Tibial nerve (tissue), 4 donors: Measurements from ENCODE around the gene UNG. TPM values are rescaled to one million over a fixed set of nuclear protein-coding genes. Genes with fewer than 3 reads are reported as not detected.
"Not testable (repeated sequence)": the region's sequence is repeated elsewhere in the genome, so short reads cannot be mapped to it uniquely, and the experiment has no call there.

ENCODE experiments used
- DNase-seq, 2 donors: peaks; one replicate each; pipeline ENCODE4 v3.0.0-alpha.2; 2019; ENCODE audit warnings: low spot score in 2 of 2
- H3K27ac ChIP-seq, 4 donors: fragments of 200-600 bp; sonication (generic) in 3 of 4; one replicate each; pipeline ENCODE4 v1.5.1; 2017 to 2019; ENCODE audit warnings: mild to moderate bottlenecking in 1 of 4
- H3K27me3 ChIP-seq, 2 donors: fragments of 200-600 bp; sonication (generic) in 1 of 2; one replicate each; pipeline versions ENCODE4 v1.5.1 to v1.6.0; 2017 to 2019
- H3K36me3 ChIP-seq, 3 donors: fragments of 200-600 bp; sonication (generic); one replicate each; pipeline ENCODE4 v1.5.1; 2018 to 2019
- H3K4me1 ChIP-seq, 4 donors: fragments of 200-600 bp; sonication (generic) in 3 of 4; one replicate each; pipeline ENCODE4 v1.5.1; 2017 to 2019
- H3K4me3 ChIP-seq, 4 donors: fragments of 200-600 bp; sonication (generic) in 3 of 4; one replicate each; pipeline ENCODE4 v1.5.1; 2017 to 2019; ENCODE audit warnings: mild to moderate bottlenecking in 1 of 4, moderate library complexity in 1 of 4
- H3K9me3 ChIP-seq, 4 donors: fragments of 200-600 bp; sonication (generic) in 3 of 4; one replicate each; pipeline ENCODE4 v1.5.1; 2017 to 2019
- EP300 ChIP-seq, 2 donors: sonication (generic); formaldehyde crosslinking; IDR thresholded peaks; one replicate each; pipeline ENCODE4 v1.6.1; 2017; ENCODE audit warnings: antibody characterized with exemption in 2 of 2, mild to moderate bottlenecking in 1 of 2
- POLR2A ChIP-seq, 2 donors: fragments of 450-650 bp; IDR thresholded peaks; one replicate each; pipeline ENCODE4 v1.6.1; 2017; ENCODE audit warnings: antibody characterized with exemption in 2 of 2, mild to moderate bottlenecking in 2 of 2, moderate library complexity in 2 of 2
- WGBS, 2 donors: methylation state at CpG; one replicate each; pipeline ENCODE4 v1.1.5; 2018; 5-methylcytosine and 5-hydroxymethylcytosine counted together
- total RNA-seq, 4 donors: library from RNA; depleted of rRNA; stranded (reverse); fragments of >200 nt; gene quantifications; one replicate each; pipeline ENCODE4 v1.1.0, GENCODE V29; 2016
- TF ChIP-seq, protein P1 (sequence below), 5 experiments: fragments of 200-600 bp in 3 of 5; fragments of 450-650 bp in 2 of 5; sonication (generic) in 3 of 5; IDR thresholded peaks; one replicate each; pipeline ENCODE4 v1.5.1; 2016 to 2019; ENCODE audit warnings: antibody characterized with exemption in 5 of 5, mild to moderate bottlenecking in 3 of 5, moderate library complexity in 2 of 5

UNG gene
- total RNA-seq, 4 donors from 2014 or later = 17.4 to 26.9 (median 21.3) TPM

DNA sequence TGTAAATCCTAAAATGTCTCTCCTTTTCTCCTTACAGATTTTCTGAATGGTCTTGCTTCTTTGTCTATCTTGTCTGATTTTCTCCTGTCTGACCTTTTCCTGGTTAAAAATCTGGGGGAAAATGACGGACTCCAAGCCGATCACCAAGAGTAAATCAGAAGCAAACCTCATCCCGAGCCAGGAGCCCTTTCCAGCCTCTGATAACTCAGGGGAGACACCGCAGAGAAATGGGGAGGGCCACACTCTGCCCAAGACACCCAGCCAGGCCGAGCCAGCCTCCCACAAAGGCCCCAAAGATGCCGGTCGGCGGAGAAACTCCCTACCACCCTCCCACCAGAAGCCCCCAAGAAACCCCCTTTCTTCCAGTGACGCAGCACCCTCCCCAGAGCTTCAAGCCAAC lies 42.0 kb downstream of the UNG start:
- H3K27ac ChIP-seq = peak overlapping the region in 3 of 4 donors; percentile 17 to 46 (median 32)
- no peak overlapping the region for H3K4me3 ChIP-seq
- H3K4me1 ChIP-seq = peaks cover 0 to 53% (median 12%) of the 10 kb centered on the region in 4 donors
- H3K27me3 ChIP-seq = no peaks in the 10 kb centered on the region
- WGBS, 2 donors = 94 to 97% methylated on average over 9 of the region's 9 CpGs
- peaks cover 0 to 6% (median 3%) of the 10 kb centered on the region in 4 donors for H3K9me3 ChIP-seq
- no peak for DNase-seq
- H3K36me3 ChIP-seq = peaks cover 0 to 25% (median 0%) of the 10 kb centered on the region in 3 donors
- TF ChIP-seq EP300 (IDR thresholded peaks at IDR 0.05) (no peak), POLR2A (IDR thresholded peaks at IDR 0.05) (no peak)

DNA sequence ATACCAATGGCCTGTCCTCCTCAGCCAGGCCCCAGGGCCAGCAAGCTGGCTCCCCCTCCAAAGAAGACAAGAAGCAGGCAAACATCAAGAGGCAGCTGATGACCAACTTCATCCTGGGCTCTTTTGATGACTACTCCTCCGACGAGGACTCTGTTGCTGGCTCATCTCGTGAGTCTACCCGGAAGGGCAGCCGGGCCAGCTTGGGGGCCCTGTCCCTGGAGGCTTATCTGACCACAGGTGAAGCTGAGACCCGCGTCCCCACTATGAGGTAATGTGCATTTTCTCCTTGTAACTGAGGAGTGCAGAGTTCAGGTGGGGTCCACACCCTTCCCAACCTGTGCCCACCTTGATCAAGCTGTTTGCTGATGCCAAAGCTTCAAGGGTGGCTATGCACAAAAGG lies 42.4 kb downstream of the UNG start:
- no peak overlapping the region for H3K4me3 ChIP-seq
- H3K9me3 ChIP-seq = peaks cover 0 to 6% (median 3%) of the 10 kb centered on the region in 4 donors
- H3K27ac ChIP-seq = peak overlapping the region in 2 of 4 donors; percentile 32 to 46
- no peaks in the 10 kb centered on the region for H3K27me3 ChIP-seq
- peaks cover 0 to 25% (median 0%) of the 10 kb centered on the region in 3 donors for H3K36me3 ChIP-seq
- no peak for DNase-seq
- 74 to 77% methylated on average over 7 of the region's 7 CpGs for WGBS, 2 donors
- H3K4me1 ChIP-seq = peaks cover 0 to 50% (median 8%) of the 10 kb centered on the region in 4 donors
- TF ChIP-seq POLR2A (IDR thresholded peaks at IDR 0.05) (no peak), EP300 (IDR thresholded peaks at IDR 0.05) (no peak)
- TF ChIP-seq, protein P1, sequence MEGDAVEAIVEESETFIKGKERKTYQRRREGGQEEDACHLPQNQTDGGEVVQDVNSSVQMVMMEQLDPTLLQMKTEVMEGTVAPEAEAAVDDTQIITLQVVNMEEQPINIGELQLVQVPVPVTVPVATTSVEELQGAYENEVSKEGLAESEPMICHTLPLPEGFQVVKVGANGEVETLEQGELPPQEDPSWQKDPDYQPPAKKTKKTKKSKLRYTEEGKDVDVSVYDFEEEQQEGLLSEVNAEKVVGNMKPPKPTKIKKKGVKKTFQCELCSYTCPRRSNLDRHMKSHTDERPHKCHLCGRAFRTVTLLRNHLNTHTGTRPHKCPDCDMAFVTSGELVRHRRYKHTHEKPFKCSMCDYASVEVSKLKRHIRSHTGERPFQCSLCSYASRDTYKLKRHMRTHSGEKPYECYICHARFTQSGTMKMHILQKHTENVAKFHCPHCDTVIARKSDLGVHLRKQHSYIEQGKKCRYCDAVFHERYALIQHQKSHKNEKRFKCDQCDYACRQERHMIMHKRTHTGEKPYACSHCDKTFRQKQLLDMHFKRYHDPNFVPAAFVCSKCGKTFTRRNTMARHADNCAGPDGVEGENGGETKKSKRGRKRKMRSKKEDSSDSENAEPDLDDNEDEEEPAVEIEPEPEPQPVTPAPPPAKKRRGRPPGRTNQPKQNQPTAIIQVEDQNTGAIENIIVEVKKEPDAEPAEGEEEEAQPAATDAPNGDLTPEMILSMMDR (IDR thresholded peaks at IDR 0.05) = no peak

DNA sequence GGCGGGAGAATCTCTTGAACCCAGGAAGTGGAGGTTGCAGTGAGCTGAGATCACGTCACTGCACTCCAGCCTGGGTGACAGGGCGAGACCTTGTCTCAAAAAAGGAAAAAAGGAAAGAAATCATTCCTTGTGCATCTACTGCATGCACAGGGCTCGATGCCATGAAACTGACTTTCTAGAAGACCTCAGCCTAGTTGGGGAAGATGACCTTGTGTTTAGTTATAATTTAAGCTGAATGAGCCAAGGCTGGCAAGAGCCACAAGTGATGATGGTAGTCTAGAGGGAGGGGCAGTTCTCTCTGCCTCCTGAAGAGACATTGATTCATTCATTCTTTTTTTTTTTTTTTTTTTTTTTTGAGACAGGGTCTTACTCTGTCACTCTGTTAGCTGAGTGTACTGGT lies 43.2 kb downstream of the UNG start:
- DNase-seq = no peak
- Histone ChIP-seq H3K27ac (peak overlapping the region in 1 of 4 donors; percentile 46), H3K9me3 (peaks cover 0 to 6% (median 3%) of the 10 kb centered on the region in 4 donors), H3K4me1 (peaks cover 0 to 55% (median 7%) of the 10 kb centered on the region in 4 donors), H3K4me3 (no peak overlapping the region), H3K36me3 (peaks cover 0 to 25% (median 0%) of the 10 kb centered on the region in 3 donors), H3K27me3 (no peaks in the 10 kb centered on the region)
- TF ChIP-seq, protein P1 (IDR thresholded peaks at IDR 0.05) = no peak
- TF ChIP-seq EP300 (IDR thresholded peaks at IDR 0.05) (no peak), POLR2A (IDR thresholded peaks at IDR 0.05) (no peak)
- 84% methylated on average over 4 of the region's 4 CpGs for WGBS, 2 donors

DNA sequence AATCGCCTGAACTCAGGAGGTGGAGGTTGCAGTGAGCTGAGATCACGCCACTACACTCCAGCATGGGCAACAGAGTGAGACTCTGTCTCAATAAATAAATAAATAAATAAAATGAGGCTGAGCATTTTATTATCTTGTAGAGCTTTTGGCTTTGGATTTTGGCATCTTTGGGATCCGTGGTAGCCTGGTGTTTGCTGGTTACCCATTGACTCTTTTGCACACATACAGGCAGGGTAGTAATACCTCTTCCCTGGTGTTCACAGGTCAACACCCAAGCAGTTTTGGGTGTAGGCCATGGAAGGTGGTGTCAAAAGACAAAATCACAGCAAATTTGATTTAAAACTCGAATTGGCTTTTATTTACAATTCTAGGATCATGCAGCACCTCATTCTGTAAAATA lies 46.8 kb downstream of the UNG start:
- peaks cover 0 to 25% (median 0%) of the 10 kb centered on the region in 3 donors for H3K36me3 ChIP-seq
- no peak overlapping the region for H3K4me3 ChIP-seq
- no peaks in the 10 kb centered on the region for H3K9me3 ChIP-seq
- TF ChIP-seq, protein P1 (IDR thresholded peaks at IDR 0.05) = no peak
- TF ChIP-seq POLR2A (IDR thresholded peaks at IDR 0.05) (no peak), EP300 (IDR thresholded peaks at IDR 0.05) (no peak)
- no peak for DNase-seq
- 52 to 54% methylated on average over 4 of the region's 4 CpGs for WGBS, 2 donors
- no peaks in the 10 kb centered on the region for H3K27me3 ChIP-seq
- H3K4me1 ChIP-seq = peaks cover 0 to 59% (median 6%) of the 10 kb centered on the region in 4 donors
- H3K27ac ChIP-seq = peak overlapping the region in 1 of 4 donors; percentile 37

DNA sequence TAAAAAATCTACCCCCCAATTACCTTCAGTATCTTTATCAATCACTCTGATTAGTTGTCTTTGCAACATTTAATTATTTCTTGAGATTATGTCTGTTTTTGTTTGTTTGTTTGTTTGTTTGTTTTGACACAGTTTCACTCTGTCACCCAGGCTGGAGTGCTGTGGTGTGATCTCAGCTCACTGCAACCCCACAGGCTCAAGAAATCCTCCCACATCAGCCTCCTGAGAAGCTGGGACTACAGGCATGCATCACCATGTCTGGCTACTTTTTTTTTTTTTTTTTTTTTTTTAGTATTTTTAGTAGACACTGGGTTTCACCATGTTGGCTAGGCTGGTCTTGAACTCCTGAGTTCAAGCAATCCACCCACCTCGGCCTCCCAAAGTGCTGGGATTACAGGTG lies 49.7 kb downstream of the UNG start:
- WGBS, 2 donors = 100% methylated on average over 1 of the region's 1 CpG
- H3K4me3 ChIP-seq, DNase-seq, H3K9me3 ChIP-seq, H3K36me3 ChIP-seq, H3K27me3 ChIP-seq: not testable (repeated sequence)
- Histone ChIP-seq H3K27ac (peak overlapping the region in 3 of 4 donors; percentile 28 to 76 (median 44)), H3K4me1 (peaks cover 0 to 56% (median 6%) of the 10 kb centered on the region in 4 donors)

DNA sequence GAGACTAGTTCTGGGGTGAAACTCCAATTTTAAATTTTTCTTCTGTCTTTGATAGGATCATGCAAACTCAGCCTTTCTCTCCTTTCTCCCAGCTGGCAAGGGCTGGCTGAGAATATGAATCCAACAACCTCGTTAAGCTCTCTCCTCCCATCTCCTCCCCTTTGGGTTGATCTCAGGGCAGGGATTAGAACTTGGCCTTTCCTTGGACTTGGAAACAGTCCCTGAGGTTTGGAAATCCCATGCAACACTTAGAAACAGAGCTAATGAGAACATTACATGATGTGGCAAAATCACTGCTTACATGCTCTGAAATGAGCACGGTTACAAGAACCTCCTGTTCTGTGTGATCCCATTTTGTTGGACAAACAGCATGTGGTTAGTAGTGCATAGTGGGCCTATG lies 50.6 kb downstream of the UNG start:
- H3K4me3 ChIP-seq = no peak overlapping the region
- H3K27ac ChIP-seq = peak overlapping the region in 3 of 4 donors; percentile 34 to 84 (median 54)
- no peaks in the 10 kb centered on the region for H3K27me3 ChIP-seq
- peak in 1 of 2 donors; percentile 82 for DNase-seq
- H3K4me1 ChIP-seq = peaks cover 0 to 48% (median 2%) of the 10 kb centered on the region in 4 donors
- H3K36me3 ChIP-seq = peaks cover 0 to 6% (median 0%) of the 10 kb centered on the region in 3 donors
- TF ChIP-seq EP300 (IDR thresholded peaks at IDR 0.05) = peak; percentile 36 to 96
- TF ChIP-seq, protein P1 (IDR thresholded peaks at IDR 0.05) = no peak
- TF ChIP-seq POLR2A (IDR thresholded peaks at IDR 0.05) = peak in 1 of 2 donors; percentile 18
- 32 to 41% methylated on average over 2 of the region's 2 CpGs for WGBS, 2 donors
- no peaks in the 10 kb centered on the region for H3K9me3 ChIP-seq
